Naive B cell (primary cell): ENCODE data around the gene NFIB. TPM values are rescaled to one million over a fixed set of nuclear protein-coding genes. Genes with fewer than 3 reads are reported as not detected.
A peak's percentile ranks its signal among the peaks of the same experiment; 100 is the strongest.

Experiments
- ATAC-seq, 2 donors: fragments of 150-1000 bp; cut with Tn5 transposase; 2 replicates each; pipeline ENCODE4 v1.10.0; 2021; ENCODE audit warnings: low read depth in 2 of 2, mild to moderate bottlenecking in 2 of 2, moderate library complexity in 2 of 2
- DNase-seq: peaks from one replicate; pipeline ENCODE4 v3.0.0; 2022
- H3K27ac Mint-ChIP-seq, 6 donors: one replicate each; pipeline ENCODE4 v1.8.0; 2020 to 2022; ENCODE audit warnings: mild to moderate bottlenecking in 6 of 6, mixed read lengths in 6 of 6, moderate library complexity in 5 of 6, inconsistent platforms in 2 of 6
- H3K27me3 Mint-ChIP-seq, 3 donors: one replicate each; pipeline ENCODE4 v1.8.0; 2021 to 2022; ENCODE audit warnings: mixed read lengths in 3 of 3, mild to moderate bottlenecking in 1 of 3
- H3K36me3 Mint-ChIP-seq, 2 donors: one replicate each; pipeline ENCODE4 v1.8.0; 2020 to 2022; ENCODE audit warnings: mixed read lengths in 2 of 2, inconsistent platforms in 1 of 2, mild to moderate bottlenecking in 1 of 2
- H3K4me1 Mint-ChIP-seq, 3 donors: one replicate each; pipeline ENCODE4 v1.8.0; 2020 to 2022; ENCODE audit warnings: mixed read lengths in 3 of 3, inconsistent platforms in 1 of 3, mild to moderate bottlenecking in 1 of 3, moderate library complexity in 1 of 3
- H3K4me3 Mint-ChIP-seq, 8 donors: one replicate each; pipeline ENCODE4 v1.8.0; 2020 to 2022; ENCODE audit warnings: mild to moderate bottlenecking in 8 of 8, mixed read lengths in 8 of 8, moderate library complexity in 8 of 8, inconsistent platforms in 2 of 8
- H3K9me3 Mint-ChIP-seq, 7 donors: one replicate each; pipeline ENCODE4 v1.8.0; 2020 to 2022; ENCODE audit warnings: mixed read lengths in 7 of 7, mild to moderate bottlenecking in 5 of 7, inconsistent platforms in 2 of 7, moderate library complexity in 1 of 7
- polyA plus RNA-seq, 6 donors: library from polyadenylated mRNA; unstranded; fragments of 300-500 nt; fragmentation: Illumina TruSeq; gene quantifications; one replicate each; pipeline ENCODE4 v1.2.3, GENCODE V29; 2021; ENCODE audit warnings: low read depth in 6 of 6

NFIB gene
- polyA plus RNA-seq, 6 donors from 2014 or later: 0.31 to 0.69 (median 0.41) TPM; not detected in 3

DNA sequence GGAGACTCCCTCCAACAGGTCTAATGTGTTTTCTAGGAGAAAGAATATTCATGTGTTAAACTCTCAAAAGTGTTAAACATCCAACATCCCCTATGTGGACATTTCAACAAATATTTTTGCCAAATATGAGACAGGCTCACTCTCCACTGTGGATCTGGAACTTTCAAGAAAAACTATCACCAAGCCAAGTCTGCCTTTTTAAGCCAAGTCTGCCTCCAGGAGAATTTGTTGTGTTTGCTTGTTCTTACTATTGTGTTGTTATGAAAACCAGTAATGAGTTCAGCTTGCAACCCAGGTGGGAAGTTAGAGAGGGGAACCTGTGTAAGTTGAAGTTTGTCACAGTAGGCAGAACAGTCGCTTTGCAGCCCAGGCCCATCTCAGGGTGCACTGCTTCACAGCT lies 228.1 kb downstream of the NFIB start:
- H3K36me3 Mint-ChIP-seq: no peaks in the 10 kb centered on the region
- no peak overlapping the region for H3K4me3 Mint-ChIP-seq
- no peaks in the 10 kb centered on the region for H3K4me1 Mint-ChIP-seq

DNA sequence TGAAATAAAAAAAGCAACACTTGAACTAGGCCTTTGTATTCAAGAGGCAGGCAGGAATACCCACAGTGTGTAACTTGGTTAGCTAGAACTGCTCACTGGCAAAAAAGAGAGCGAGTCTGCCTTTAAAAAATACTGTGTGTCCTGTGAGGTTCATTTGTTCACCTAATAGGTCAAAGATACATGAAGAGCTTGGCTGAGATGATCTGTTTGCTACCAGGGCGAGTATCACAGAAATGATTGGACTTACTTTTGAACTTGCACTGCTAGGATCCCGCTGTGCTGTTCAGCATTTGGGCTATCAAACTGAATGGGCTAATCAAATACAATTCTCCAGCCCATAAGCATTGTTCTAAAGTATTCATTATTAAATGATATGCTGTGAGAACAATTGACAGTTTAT lies 229.1 kb downstream of the NFIB start:
- H3K36me3 Mint-ChIP-seq: no peaks in the 10 kb centered on the region
- H3K9me3 Mint-ChIP-seq: peaks cover 0 to 4% (median 0%) of the 10 kb centered on the region in 7 donors
- ATAC-seq (no peak), DNase-seq (no peak)
- no peak overlapping the region for H3K4me3 Mint-ChIP-seq
- H3K4me1 Mint-ChIP-seq: no peaks in the 10 kb centered on the region
- H3K27ac Mint-ChIP-seq: no peak overlapping the region
- H3K27me3 Mint-ChIP-seq: no peaks in the 10 kb centered on the region

More for the DNA sequence above, 228.1 kb downstream of the NFIB start:
- H3K27me3 Mint-ChIP-seq: no peaks in the 10 kb centered on the region
- H3K27ac Mint-ChIP-seq: no peak overlapping the region
- peaks cover 0 to 4% (median 0%) of the 10 kb centered on the region in 7 donors for H3K9me3 Mint-ChIP-seq
- no peak for DNase-seq
- no peak for ATAC-seq

DNA sequence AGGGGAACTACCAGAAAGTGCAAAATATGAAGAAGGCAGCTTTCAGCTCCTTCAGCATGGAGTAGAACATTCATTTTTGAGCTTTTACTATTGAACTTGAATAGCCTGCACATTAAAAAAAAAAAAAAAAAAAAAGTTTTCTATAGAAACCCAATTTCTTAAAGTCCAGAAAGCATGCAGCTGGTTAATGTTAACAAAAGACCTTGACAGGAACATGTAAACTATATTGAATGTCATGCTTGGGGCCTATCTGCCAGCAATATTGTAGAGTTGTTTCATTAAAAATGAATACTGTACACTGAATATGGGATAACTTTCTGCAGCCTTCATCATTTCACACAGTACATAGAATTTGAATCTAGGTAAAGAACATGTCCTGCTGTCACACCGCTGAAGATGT lies 230.6 kb downstream of the NFIB start:
- H3K36me3 Mint-ChIP-seq: no peaks in the 10 kb centered on the region
- H3K27ac Mint-ChIP-seq: no peak overlapping the region
- no peak overlapping the region for H3K4me3 Mint-ChIP-seq
- H3K27me3 Mint-ChIP-seq: no peaks in the 10 kb centered on the region
- ATAC-seq: no peak
- H3K9me3 Mint-ChIP-seq: peaks cover 0 to 4% (median 0%) of the 10 kb centered on the region in 7 donors
- H3K4me1 Mint-ChIP-seq: no peaks in the 10 kb centered on the region
- DNase-seq: no peak

DNA sequence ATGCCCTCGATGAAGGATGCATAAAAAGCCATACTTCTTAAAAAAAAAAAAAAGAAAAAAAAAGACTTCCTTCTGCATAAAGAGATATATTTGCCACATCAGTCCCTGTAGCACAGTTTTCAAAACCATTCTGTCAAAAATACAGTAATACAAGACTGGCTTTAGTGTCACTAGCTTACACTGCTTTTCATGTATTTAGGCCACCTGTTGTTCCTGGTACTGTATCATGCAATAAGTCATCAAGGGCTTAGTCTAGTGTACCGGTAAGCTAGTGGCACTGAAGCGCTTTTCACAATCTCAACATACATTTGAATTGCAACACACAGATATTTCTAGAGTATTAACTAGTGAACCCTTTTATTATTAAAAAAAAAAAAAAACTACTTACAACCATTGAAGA lies 231.2 kb downstream of the NFIB start:
- no peak for ATAC-seq
- Mint-ChIP-seq H3K36me3 (no peaks in the 10 kb centered on the region), H3K4me3 (no peak overlapping the region), H3K27ac (no peak overlapping the region), H3K9me3 (peaks cover 0 to 4% (median 0%) of the 10 kb centered on the region in 7 donors), H3K27me3 (no peaks in the 10 kb centered on the region), H3K4me1 (no peaks in the 10 kb centered on the region)
- no peak for DNase-seq

DNA sequence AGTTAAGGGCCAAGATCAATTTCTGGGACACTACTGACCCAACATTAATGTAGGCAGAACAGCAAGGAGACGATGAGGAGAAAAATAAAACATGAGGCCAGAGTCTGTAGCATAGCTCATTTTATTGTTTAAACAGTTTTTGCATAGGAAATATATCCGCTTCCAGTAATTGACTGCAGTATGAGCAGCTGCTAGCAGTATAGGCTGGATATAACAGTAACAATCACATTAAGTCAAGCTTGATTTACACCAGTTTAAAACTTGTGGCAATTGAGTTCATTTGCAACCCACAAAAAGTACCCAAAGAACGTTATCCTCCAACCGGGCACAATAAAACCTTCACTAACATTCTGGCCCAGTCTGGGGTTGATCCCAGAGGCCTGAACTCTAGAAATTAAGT lies 232.2 kb downstream of the NFIB start:
- H3K27ac Mint-ChIP-seq: no peak overlapping the region
- H3K4me1 Mint-ChIP-seq: no peaks in the 10 kb centered on the region
- H3K36me3 Mint-ChIP-seq: no peaks in the 10 kb centered on the region
- no peak for ATAC-seq
- no peak for DNase-seq
- peaks cover 0 to 4% (median 0%) of the 10 kb centered on the region in 7 donors for H3K9me3 Mint-ChIP-seq
- H3K27me3 Mint-ChIP-seq: no peaks in the 10 kb centered on the region
- no peak overlapping the region for H3K4me3 Mint-ChIP-seq

DNA sequence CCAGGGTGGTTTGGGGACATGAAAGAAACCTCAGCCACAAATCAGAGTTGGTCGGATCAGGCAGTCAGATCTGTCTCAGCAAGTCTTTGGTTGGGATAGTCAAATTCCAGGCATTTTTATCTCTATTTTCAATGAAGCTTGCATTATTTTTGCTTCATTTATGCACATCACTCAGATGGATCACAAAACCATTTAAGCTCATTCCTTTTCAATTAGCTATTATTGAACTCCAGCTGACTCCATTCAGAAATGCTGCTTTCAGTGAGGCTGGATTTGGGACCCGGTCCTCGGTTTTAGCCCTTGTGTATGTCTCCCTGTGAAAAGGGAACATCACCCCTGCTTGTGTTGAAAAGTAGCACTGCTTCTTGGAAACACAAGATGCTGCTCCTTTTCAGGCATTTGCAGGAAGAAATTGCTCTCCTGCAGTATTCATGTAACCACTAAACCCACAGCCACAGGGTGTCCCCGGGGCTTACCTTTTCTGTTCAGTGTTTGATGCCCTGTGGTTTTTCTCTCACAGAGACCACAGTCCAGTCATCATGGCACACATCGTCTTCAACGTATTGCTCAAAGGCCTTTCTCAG lies 232.9 kb downstream of the NFIB start:
- Mint-ChIP-seq H3K36me3 (no peaks in the 10 kb centered on the region), H3K27me3 (no peaks in the 10 kb centered on the region), H3K27ac (peak overlapping the region in 1 of 6 donors; percentile 70), H3K9me3 (peaks cover 0 to 8% (median 0%) of the 10 kb centered on the region in 7 donors), H3K4me3 (peak overlapping the region in 1 of 8 donors; percentile 6), H3K4me1 (no peaks in the 10 kb centered on the region)
- ATAC-seq: no peak
- DNase-seq: no peak

DNA sequence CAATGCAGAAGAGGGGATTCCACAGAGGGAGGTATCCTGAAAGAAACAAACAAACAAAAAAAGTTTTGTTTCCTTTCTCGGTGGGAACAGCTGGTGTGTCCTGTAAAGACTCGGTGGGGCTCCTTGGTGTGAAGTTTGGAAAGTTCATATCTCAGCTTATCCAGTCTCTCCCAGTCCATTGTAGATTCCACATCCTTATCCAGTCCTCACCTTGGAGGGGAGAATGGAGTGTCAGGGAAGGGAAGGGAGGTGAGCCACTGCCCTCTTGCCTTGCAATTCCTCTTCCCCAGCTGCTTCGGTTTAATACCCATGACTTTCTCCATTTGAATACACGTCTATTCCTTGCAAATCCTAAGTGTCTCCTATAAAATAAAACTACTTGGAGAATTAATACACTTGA lies 234.5 kb downstream of the NFIB start:
- no peaks in the 10 kb centered on the region for H3K27me3 Mint-ChIP-seq
- H3K4me3 Mint-ChIP-seq: no peak overlapping the region
- H3K9me3 Mint-ChIP-seq: peaks cover 0 to 8% (median 1%) of the 10 kb centered on the region in 7 donors
- H3K27ac Mint-ChIP-seq: no peak overlapping the region
- ATAC-seq (no peak), DNase-seq (no peak)
- H3K36me3 Mint-ChIP-seq: no peaks in the 10 kb centered on the region
- H3K4me1 Mint-ChIP-seq: no peaks in the 10 kb centered on the region

DNA sequence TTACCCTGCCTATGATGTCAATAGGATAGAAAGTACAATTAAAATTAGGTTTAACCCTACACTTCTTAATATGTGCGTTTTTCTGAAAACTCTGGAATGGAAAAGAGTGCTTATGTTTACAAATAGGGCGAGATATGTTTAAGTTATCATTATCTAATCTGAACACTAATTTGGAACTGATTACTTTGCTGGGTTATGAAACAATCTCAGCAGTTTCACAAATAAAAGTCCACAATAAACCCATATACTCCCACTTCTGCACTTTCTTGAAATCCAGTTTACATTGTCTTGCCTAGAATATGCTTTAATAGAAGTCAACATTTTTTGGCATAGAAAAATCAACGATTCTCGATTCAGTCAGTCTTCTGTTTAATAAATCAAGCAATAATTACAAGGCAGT lies 236.3 kb downstream of the NFIB start:
- no peak overlapping the region for H3K4me3 Mint-ChIP-seq
- DNase-seq (no peak), ATAC-seq (no peak)
- peaks cover 0 to 8% (median 2%) of the 10 kb centered on the region in 7 donors for H3K9me3 Mint-ChIP-seq
- no peak overlapping the region for H3K27ac Mint-ChIP-seq
- no peaks in the 10 kb centered on the region for H3K27me3 Mint-ChIP-seq
- no peaks in the 10 kb centered on the region for H3K4me1 Mint-ChIP-seq
- H3K36me3 Mint-ChIP-seq: no peaks in the 10 kb centered on the region

DNA sequence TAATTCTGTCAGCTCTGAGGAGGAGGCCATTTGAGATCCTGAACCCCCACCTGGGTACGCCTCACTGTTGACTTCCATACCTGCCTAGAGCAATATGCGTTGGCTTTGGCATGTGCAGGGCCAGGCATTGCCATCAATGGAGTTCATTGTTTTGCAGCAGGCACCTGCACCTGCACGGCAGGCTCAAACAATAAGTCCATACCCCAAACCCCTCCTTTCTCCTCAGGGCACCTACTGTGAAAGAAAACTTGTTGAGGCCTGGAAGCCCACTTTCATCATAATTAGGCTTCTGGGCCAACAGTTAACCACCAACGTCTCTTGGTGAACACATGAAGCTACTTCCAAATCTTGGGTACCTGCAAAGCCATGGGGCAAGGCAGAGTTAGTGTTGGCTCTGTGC lies 238.7 kb downstream of the NFIB start:
- H3K27ac Mint-ChIP-seq: no peak overlapping the region
- ATAC-seq (no peak), DNase-seq (no peak)
- H3K36me3 Mint-ChIP-seq: no peaks in the 10 kb centered on the region
- no peaks in the 10 kb centered on the region for H3K27me3 Mint-ChIP-seq
- H3K4me1 Mint-ChIP-seq: no peaks in the 10 kb centered on the region
- H3K4me3 Mint-ChIP-seq: no peak overlapping the region
- H3K9me3 Mint-ChIP-seq: peaks cover 0 to 12% (median 5%) of the 10 kb centered on the region in 7 donors

DNA sequence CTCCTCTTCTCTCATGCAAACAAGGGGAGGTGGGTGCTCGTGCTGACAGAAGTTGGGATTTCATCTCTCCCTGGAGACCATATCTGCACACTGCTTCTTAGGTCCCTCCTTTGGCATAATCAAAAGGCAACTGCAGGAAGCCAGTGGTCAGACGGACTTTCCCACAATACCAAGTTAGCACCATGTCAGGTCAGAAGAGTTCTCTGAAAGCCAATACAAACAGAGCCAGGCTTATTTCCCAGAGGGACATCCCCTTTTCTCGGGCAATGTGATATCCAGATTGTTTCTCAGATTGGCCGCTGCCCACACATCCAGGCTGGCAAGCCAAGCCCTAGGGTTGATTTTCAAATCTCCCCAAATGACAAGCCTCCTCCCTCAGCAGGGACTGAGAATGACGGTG lies 241.1 kb downstream of the NFIB start:
- H3K4me1 Mint-ChIP-seq: no peaks in the 10 kb centered on the region
- H3K9me3 Mint-ChIP-seq: peaks cover 2 to 13% (median 5%) of the 10 kb centered on the region in 7 donors
- no peaks in the 10 kb centered on the region for H3K36me3 Mint-ChIP-seq
- H3K4me3 Mint-ChIP-seq: no peak overlapping the region
- no peaks in the 10 kb centered on the region for H3K27me3 Mint-ChIP-seq
- DNase-seq (no peak), ATAC-seq (no peak)
- no peak overlapping the region for H3K27ac Mint-ChIP-seq

DNA sequence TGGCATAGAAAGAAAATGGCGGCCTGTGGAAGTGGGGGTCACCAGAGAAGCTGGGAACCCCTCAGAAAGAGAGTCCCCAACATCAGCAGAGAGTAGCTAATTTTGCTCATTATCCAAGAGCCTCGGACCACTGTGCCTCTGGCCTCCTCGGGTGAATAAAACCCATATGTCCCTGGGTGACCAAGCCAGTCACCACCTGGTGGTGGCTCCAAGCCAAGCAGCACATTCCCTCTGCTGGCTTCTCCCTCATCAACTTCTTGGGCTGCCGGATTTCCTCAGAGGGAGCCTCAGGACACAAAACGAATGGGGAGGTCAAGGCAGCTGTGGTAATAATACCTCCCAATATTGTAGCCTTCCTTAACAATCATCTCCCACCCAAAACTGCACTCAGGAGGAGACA lies 242.5 kb downstream of the NFIB start:
- H3K4me3 Mint-ChIP-seq: no peak overlapping the region
- no peaks in the 10 kb centered on the region for H3K4me1 Mint-ChIP-seq
- peaks cover 2 to 13% (median 5%) of the 10 kb centered on the region in 7 donors for H3K9me3 Mint-ChIP-seq
- no peak overlapping the region for H3K27ac Mint-ChIP-seq
- H3K27me3 Mint-ChIP-seq: no peaks in the 10 kb centered on the region
- DNase-seq: no peak
- H3K36me3 Mint-ChIP-seq: no peaks in the 10 kb centered on the region
- no peak for ATAC-seq

DNA sequence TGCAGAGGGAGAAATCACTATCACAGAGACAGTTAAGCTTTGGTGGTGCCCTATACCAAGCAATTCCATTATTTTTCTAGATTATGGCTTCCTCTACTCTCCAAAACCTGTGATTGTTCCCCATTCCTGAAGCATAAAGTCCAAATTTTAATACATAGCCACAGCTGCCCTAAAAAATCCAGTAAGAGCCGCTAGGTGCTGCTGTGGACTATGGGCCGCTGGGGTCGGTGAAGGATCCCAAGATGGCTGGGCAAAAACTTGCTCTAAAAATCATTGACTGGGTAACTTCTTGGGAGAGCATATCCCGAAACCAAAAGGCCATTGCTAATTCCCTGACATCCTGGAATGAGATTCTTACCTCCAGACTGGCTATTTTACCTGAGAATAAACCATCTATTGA lies 245.3 kb downstream of the NFIB start:
- Mint-ChIP-seq H3K9me3 (peaks cover 0 to 13% (median 4%) of the 10 kb centered on the region in 7 donors), H3K36me3 (no peaks in the 10 kb centered on the region), H3K4me3 (no peak overlapping the region), H3K27ac (no peak overlapping the region), H3K4me1 (no peaks in the 10 kb centered on the region), H3K27me3 (no peaks in the 10 kb centered on the region)
- DNase-seq (no peak), ATAC-seq (no peak)

DNA sequence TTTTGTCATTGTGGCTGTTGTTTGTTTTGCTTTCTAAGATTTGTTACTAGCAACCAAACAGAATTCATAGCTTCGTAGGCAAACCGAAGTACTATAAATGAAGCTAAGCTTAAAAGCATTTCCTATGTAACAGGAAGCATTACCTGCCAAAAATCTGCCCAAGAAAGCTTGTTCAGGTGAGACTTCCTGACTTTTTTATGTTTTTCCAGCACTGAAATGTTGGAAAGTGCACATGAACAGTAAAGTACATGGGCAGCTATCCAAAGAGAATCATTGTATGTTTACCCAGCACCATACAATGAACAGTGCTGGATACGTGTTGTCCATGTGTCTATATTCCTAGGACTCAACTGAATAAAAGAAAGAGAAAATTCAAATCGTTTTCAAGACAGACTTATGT lies 247.1 kb downstream of the NFIB start:
- no peaks in the 10 kb centered on the region for H3K4me1 Mint-ChIP-seq
- DNase-seq (no peak), ATAC-seq (no peak)
- no peaks in the 10 kb centered on the region for H3K27me3 Mint-ChIP-seq
- H3K36me3 Mint-ChIP-seq: no peaks in the 10 kb centered on the region
- peaks cover 0 to 13% (median 3%) of the 10 kb centered on the region in 7 donors for H3K9me3 Mint-ChIP-seq
- no peak overlapping the region for H3K27ac Mint-ChIP-seq
- no peak overlapping the region for H3K4me3 Mint-ChIP-seq

DNA sequence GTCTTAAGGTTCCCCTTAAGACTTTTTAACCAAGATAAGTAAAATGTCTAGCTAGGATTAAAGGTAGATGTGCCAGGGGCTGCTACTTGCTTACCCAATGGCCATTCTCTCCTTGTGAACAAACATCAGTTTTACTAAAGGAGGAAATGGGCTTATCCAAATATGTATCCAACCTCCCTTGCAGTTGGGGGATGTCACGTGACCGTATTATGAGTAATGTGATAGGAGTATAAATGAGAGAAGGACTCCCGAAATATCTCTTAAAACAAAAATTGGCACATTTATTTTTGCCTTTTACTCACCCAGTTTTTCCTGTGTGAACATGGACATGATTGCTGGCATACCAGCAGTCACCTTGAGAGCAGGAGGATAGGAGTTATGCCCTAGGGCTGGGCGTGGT lies 247.9 kb downstream of the NFIB start:
- Mint-ChIP-seq H3K9me3 (peaks cover 0 to 12% (median 3%) of the 10 kb centered on the region in 7 donors), H3K27me3 (no peaks in the 10 kb centered on the region), H3K4me1 (no peaks in the 10 kb centered on the region), H3K4me3 (peak overlapping the region in 1 of 8 donors; percentile 21), H3K36me3 (no peaks in the 10 kb centered on the region), H3K27ac (no peak overlapping the region)
- ATAC-seq: no peak
- DNase-seq: no peak

DNA sequence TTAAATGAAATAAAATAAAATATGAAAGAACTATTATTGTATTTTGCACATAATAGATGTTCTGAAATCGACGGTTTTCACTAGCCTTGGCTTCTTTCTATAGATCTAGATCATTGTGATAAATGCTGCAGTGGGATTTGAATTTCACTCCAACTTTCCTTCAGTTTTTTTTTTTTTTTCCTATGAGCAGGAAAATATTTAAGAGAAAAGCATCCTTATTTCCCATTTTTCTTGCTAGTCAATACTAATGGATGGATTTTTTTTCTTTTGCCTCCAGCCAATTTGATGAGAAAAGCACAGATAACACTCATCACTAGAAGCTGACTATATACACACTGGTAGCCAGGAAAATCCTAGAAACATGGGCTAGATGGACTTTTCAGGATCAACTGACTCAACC lies 249.0 kb downstream of the NFIB start:
- no peak for DNase-seq
- no peaks in the 10 kb centered on the region for H3K36me3 Mint-ChIP-seq
- H3K4me3 Mint-ChIP-seq: no peak overlapping the region
- H3K27ac Mint-ChIP-seq: no peak overlapping the region
- H3K27me3 Mint-ChIP-seq: no peaks in the 10 kb centered on the region
- ATAC-seq: no peak
- H3K4me1 Mint-ChIP-seq: no peaks in the 10 kb centered on the region
- H3K9me3 Mint-ChIP-seq: peaks cover 0 to 5% (median 3%) of the 10 kb centered on the region in 7 donors
